Measurements from ENCODE around the gene HKDC1.

HKDC1 gene

GRCh38 chr10:69215405-69216171 lies 4.5 kb upstream of the HKDC1 start:
- no peak for DNase-seq (ENCODE audit: low spot score)

GRCh38 chr10:69216577-69217118 lies 3.5 kb upstream of the HKDC1 start:
- no peak for DNase-seq (ENCODE audit: low spot score)

- DNase-seq (ENCODE audit: low spot score), result no peak
These were observed 2.9 kb upstream of the HKDC1 start for GRCh38 chr10:69217119-69217754.

GRCh38 chr10:69218831-69219230 lies 1.3 kb upstream of the HKDC1 start:
- DNase-seq (ENCODE audit: low spot score), result no peak

GRCh38 chr10:69220507-69220906 lies 375 bp downstream of the HKDC1 start:
- DNase-seq (ENCODE audit: low spot score), result no peak

GRCh38 chr10:69222157-69223027 lies 2.3 kb downstream of the HKDC1 start:
- no peak for DNase-seq (ENCODE audit: low spot score)

GRCh38 chr10:69223028-69223342 lies 2.9 kb downstream of the HKDC1 start:
- no peak for DNase-seq (ENCODE audit: low spot score)

- no peak for DNase-seq (ENCODE audit: low spot score)
These were observed 4.9 kb downstream of the HKDC1 start for GRCh38 chr10:69224862-69225657.

- DNase-seq (ENCODE audit: low spot score), result no peak
These were observed 5.5 kb downstream of the HKDC1 start for GRCh38 chr10:69225681-69226080.

- DNase-seq (ENCODE audit: low spot score), result no peak
These were observed 6.9 kb downstream of the HKDC1 start for GRCh38 chr10:69226919-69227450.

GRCh38 chr10:69228151-69228550 lies 8.0 kb downstream of the HKDC1 start:
- DNase-seq (ENCODE audit: low spot score), result no peak

- DNase-seq (ENCODE audit: low spot score), result no peak
These were observed 9.4 kb downstream of the HKDC1 start for GRCh38 chr10:69229616-69229916.

GRCh38 chr10:69230128-69230527 lies 10.0 kb downstream of the HKDC1 start:
- no peak for DNase-seq (ENCODE audit: low spot score)

- no peak for DNase-seq (ENCODE audit: low spot score)
These were observed 12.1 kb downstream of the HKDC1 start for GRCh38 chr10:69232252-69232651.

- DNase-seq (ENCODE audit: low spot score), result no peak
These were observed 12.8 kb downstream of the HKDC1 start for GRCh38 chr10:69232736-69233480.

- DNase-seq (ENCODE audit: low spot score), result no peak
These were observed 14.3 kb downstream of the HKDC1 start for GRCh38 chr10:69234447-69234846.

- peak; percentile 94 for DNase-seq (ENCODE audit: low spot score)
These were observed 17.5 kb downstream of the HKDC1 start for GRCh38 chr10:69237528-69238159.

GRCh38 chr10:69239136-69239535 lies 19.0 kb downstream of the HKDC1 start:
- DNase-seq (ENCODE audit: low spot score), result no peak

GRCh38 chr10:69239816-69240434 lies 19.8 kb downstream of the HKDC1 start:
- DNase-seq (ENCODE audit: low spot score), result no peak

GRCh38 chr10:69240455-69240854 lies 20.3 kb downstream of the HKDC1 start:
- no peak for DNase-seq (ENCODE audit: low spot score)

Measured in ecto neural progenitor cell (in vitro differentiated cells).